NCI-H146 (cell line): ENCODE data around the gene WWOX.

Experiments
- DNase-seq: peaks from one replicate; lab custom pipeline; 2025; lab: John Stamatoyannopoulos, UW

Gene WWOX

GRCh38 chr16:78146807-78147206 lies 47.4 kb downstream of the WWOX start:
- DNase-seq, result no peak

GRCh38 chr16:78147911-78148401 lies 48.5 kb downstream of the WWOX start:
- DNase-seq, result no peak

- no peak for DNase-seq
These were observed 50.8 kb downstream of the WWOX start for GRCh38 chr16:78150233-78150632.

GRCh38 chr16:78154729-78155461 lies 55.4 kb downstream of the WWOX start:
- no peak for DNase-seq

- DNase-seq, result no peak
These were observed 56.4 kb downstream of the WWOX start for GRCh38 chr16:78155791-78156345.

GRCh38 chr16:78161023-78161729 lies 61.7 kb downstream of the WWOX start:
- no peak for DNase-seq

- no peak for DNase-seq
These were observed 64.6 kb downstream of the WWOX start for GRCh38 chr16:78163772-78164670.

GRCh38 chr16:78170494-78170933 lies 71.1 kb downstream of the WWOX start:
- no peak for DNase-seq

GRCh38 chr16:78175287-78175686 lies 75.8 kb downstream of the WWOX start:
- DNase-seq, result no peak

GRCh38 chr16:78176435-78176834 lies 77.0 kb downstream of the WWOX start:
- no peak for DNase-seq

GRCh38 chr16:78177218-78177617 lies 77.8 kb downstream of the WWOX start:
- no peak for DNase-seq

GRCh38 chr16:78177987-78178386 lies 78.5 kb downstream of the WWOX start:
- peak; percentile 71 for DNase-seq

- DNase-seq, result no peak
These were observed 80.2 kb downstream of the WWOX start for GRCh38 chr16:78179666-78180065.

GRCh38 chr16:78180349-78180748 lies 80.9 kb downstream of the WWOX start:
- DNase-seq, result no peak

GRCh38 chr16:78183437-78184237 lies 84.2 kb downstream of the WWOX start:
- DNase-seq, result peak; percentile 53

GRCh38 chr16:78184238-78185183 lies 85.1 kb downstream of the WWOX start:
- peak; percentile 53 for DNase-seq

GRCh38 chr16:78189121-78189520 lies 89.7 kb downstream of the WWOX start:
- DNase-seq, result no peak

- no peak for DNase-seq
These were observed 93.5 kb downstream of the WWOX start for GRCh38 chr16:78192734-78193488.

GRCh38 chr16:78194948-78195347 lies 95.5 kb downstream of the WWOX start:
- no peak for DNase-seq
